OCI-LY7 (cell line): Measurements from ENCODE around the gene ACTL7B.

Experiments
- EZH2phosphoT487 ChIP-seq: fragments of 200-600 bp; sonication (generic); IDR thresholded peaks from 2 replicates; pipeline ENCODE4 v1.6.1; 2018; ENCODE audit warnings: low read depth, borderline replicate concordance, mild to moderate bottlenecking, mixed run types, antibody characterized with exemption, low read length, moderate library complexity, mixed read lengths
- TF ChIP-seq, protein P1 (sequence below): fragments of 200-600 bp; sonication (generic); conservative IDR thresholded peaks from 2 replicates; pipeline ENCODE4 v1.5.1; 2014; ENCODE audit warnings: mild to moderate bottlenecking, antibody characterized with exemption, low read length, moderate library complexity, mixed read lengths

DNA sequence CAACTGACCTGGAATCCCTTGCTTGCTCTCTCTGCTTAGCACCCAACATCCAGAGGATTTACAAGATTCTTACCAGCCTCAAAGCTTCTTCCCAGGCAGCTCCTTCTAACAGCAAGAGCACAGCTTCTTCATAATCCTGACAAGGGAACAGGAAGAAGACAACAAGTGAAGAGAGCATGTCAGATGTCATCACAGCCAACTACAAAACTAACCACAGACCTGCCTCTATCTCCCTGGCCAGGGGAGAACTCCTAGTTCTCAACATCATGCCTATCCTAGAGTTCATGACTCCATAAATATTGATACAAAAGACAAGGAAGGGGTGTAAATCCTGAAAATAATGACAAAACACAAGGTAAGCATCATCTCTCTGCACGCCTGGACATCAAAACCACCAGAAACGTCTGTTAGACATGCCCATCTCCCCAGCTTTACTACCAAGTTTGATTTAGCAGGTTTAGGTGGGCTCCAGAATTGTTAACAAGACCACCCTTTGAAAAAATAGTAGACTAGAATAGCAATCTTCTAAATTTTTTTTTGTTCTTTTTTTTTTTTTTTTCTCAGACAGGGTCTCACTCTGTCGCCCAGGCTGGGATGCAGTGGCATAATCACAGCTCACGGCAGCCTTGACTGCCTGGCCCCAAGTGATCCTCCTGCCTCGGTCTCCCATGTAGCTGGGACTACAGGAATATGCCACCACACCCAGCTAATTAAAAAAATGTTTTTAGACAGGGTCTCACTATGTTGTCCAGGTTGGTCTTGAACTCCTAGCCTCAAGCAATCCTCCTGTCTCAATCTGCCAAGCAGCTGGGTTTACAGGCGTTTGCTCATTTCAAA is 26.5 kb upstream of the ACTL7B start:
- TF ChIP-seq, protein P1, sequence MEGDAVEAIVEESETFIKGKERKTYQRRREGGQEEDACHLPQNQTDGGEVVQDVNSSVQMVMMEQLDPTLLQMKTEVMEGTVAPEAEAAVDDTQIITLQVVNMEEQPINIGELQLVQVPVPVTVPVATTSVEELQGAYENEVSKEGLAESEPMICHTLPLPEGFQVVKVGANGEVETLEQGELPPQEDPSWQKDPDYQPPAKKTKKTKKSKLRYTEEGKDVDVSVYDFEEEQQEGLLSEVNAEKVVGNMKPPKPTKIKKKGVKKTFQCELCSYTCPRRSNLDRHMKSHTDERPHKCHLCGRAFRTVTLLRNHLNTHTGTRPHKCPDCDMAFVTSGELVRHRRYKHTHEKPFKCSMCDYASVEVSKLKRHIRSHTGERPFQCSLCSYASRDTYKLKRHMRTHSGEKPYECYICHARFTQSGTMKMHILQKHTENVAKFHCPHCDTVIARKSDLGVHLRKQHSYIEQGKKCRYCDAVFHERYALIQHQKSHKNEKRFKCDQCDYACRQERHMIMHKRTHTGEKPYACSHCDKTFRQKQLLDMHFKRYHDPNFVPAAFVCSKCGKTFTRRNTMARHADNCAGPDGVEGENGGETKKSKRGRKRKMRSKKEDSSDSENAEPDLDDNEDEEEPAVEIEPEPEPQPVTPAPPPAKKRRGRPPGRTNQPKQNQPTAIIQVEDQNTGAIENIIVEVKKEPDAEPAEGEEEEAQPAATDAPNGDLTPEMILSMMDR: no peak
- TF ChIP-seq EZH2phosphoT487: no peak
